B cell (primary cell): ENCODE data around the gene HLCS. TPM values are rescaled to one million over a fixed set of nuclear protein-coding genes. Genes with fewer than 3 reads are reported as not detected.

Experiments
- ATAC-seq: fragments of 200-7000 bp; cut with Tn5 transposase; one replicate; pipeline ENCODE4 v1.10.0; 2021; ENCODE audit warnings: low read depth, mild to moderate bottlenecking, moderate number of reproducible peaks, moderate library complexity
- CTCF ChIA-PET: fragments of 350-600 bp; sonication (Branson Sonifier 250); formaldehyde crosslinking; loops from one replicate; lab custom pipeline; 2021; ENCODE audit warnings: antibody characterized with exemption, inconsistent platforms; lab: Charles Lee
- POLR2A ChIA-PET: fragments of 350-600 bp; sonication (Branson Sonifier 250); formaldehyde crosslinking; loops from one replicate; lab custom pipeline; 2021; ENCODE audit warnings: antibody characterized with exemption; lab: Charles Lee
- DNase-seq: peaks from one replicate; pipeline ENCODE4 v3.0.0; 2013
- H2AFZ ChIP-seq: 2 replicates; pipeline ENCODE4 v1.6.1; 2012; ENCODE audit warnings: mild to moderate bottlenecking, low read depth, low read length; ENCODE audit not compliant: insufficient read depth, poor library complexity, severe bottlenecking
- H3K27ac ChIP-seq, 2 donors: 1 replicate in 1 of 2; 2 replicates in 1 of 2; pipeline ENCODE4 v1.5.1; 2012 to 2013; ENCODE audit warnings: low read length in 2 of 2, mild to moderate bottlenecking in 2 of 2, moderate library complexity in 1 of 2
- H3K27me3 ChIP-seq, 4 experiments: fragments of 200-600 bp in 1 of 4; sonication (generic) in 1 of 4; replicated peaks in 1 of 4; 1 replicate in 2 of 4; 2 replicates in 2 of 4; pipeline versions ENCODE4 v1.6.1 to v1.7.0; 2013 to 2016; ENCODE audit warnings: low read length in 3 of 4, mild to moderate bottlenecking in 2 of 4, mixed read lengths in 1 of 4, moderate library complexity in 1 of 4; ENCODE audit not compliant: insufficient read depth in 4 of 4, control insufficient read depth in 3 of 4; ENCODE audit errors: control extremely low read depth in 1 of 4
- H3K36me3 ChIP-seq, 2 experiments: replicated peaks in 1 of 2; 1 replicate in 1 of 2; 2 replicates in 1 of 2; pipeline versions ENCODE4 v1.6.1 to v1.7.1; 2013; ENCODE audit warnings: low read length in 1 of 2; ENCODE audit not compliant: insufficient read depth in 2 of 2, control insufficient read depth in 1 of 2; ENCODE audit errors: control extremely low read depth in 1 of 2, extremely low read depth in 1 of 2
- H3K4me1 ChIP-seq, 2 donors: fragments of 200-600 bp in 1 of 2; sonication (generic) in 1 of 2; 1 replicate in 1 of 2; 2 replicates in 1 of 2; pipeline versions ENCODE4 v1.5.1 to v1.6.1; 2013 to 2017; ENCODE audit warnings: low read length in 2 of 2; ENCODE audit not compliant: control insufficient read depth in 2 of 2, insufficient read depth in 2 of 2
- H3K4me2 ChIP-seq: replicated peaks from 2 replicates; pipeline ENCODE3; 2012; ENCODE audit warnings: mild to moderate bottlenecking, low read depth, low read length; ENCODE audit not compliant: poor library complexity, severe bottlenecking
- H3K4me3 ChIP-seq, 5 experiments: fragments of 200-600 bp in 1 of 5; sonication (generic) in 1 of 5; 1 replicate in 3 of 5; 2 replicates in 2 of 5; pipeline versions ENCODE4 v1.5.1 to v1.7.0; 2011 to 2016; ENCODE audit warnings: low read length in 4 of 5, mild to moderate bottlenecking in 4 of 5, low read depth in 2 of 5, control low read depth in 1 of 5, moderate library complexity in 1 of 5; ENCODE audit not compliant: insufficient read depth in 1 of 5; ENCODE audit errors: control extremely low read depth in 1 of 5, extremely low read depth in 1 of 5
- H3K79me2 ChIP-seq: fragments of 200-600 bp; sonication (generic); one replicate; pipeline ENCODE4 v1.6.0; 2016; ENCODE audit warnings: low read length; ENCODE audit not compliant: control insufficient read depth, insufficient read depth
- H3K9ac ChIP-seq: fragments of 200-600 bp; sonication (generic); 2 replicates; pipeline ENCODE4 v1.6.1; 2017; ENCODE audit warnings: mild to moderate bottlenecking, low read length, moderate library complexity
- H3K9me3 ChIP-seq, 3 donors: one replicate each; pipeline versions ENCODE4 v1.6.1 to v1.7.1; 2013; ENCODE audit warnings: low read length in 2 of 3; ENCODE audit not compliant: control insufficient read depth in 2 of 3, insufficient read depth in 1 of 3; ENCODE audit errors: control extremely low read depth in 1 of 3
- H4K20me1 ChIP-seq: 2 replicates; pipeline ENCODE4 v1.6.0; 2012; ENCODE audit warnings: mild to moderate bottlenecking, low read length; ENCODE audit not compliant: insufficient read depth, control insufficient read depth, poor library complexity, severe bottlenecking
- H3K27ac Mint-ChIP-seq: one replicate; pipeline ENCODE4 v1.8.0; 2021; ENCODE audit warnings: mixed read lengths
- H3K27me3 Mint-ChIP-seq: one replicate; pipeline ENCODE4 v1.8.0; 2021; ENCODE audit warnings: mixed read lengths
- H3K4me1 Mint-ChIP-seq: one replicate; pipeline ENCODE4 v1.8.0; 2021; ENCODE audit warnings: mixed read lengths
- H3K4me3 Mint-ChIP-seq: one replicate; pipeline ENCODE4 v1.8.0; 2021; ENCODE audit warnings: mixed read lengths
- H3K9me3 Mint-ChIP-seq: one replicate; pipeline ENCODE4 v1.8.0; 2022; ENCODE audit warnings: mixed read lengths; ENCODE audit not compliant: insufficient read depth
- EZH2 ChIP-seq: IDR thresholded peaks from 2 replicates; pipeline ENCODE4 v1.6.1; 2012; ENCODE audit warnings: borderline replicate concordance, low read depth, mild to moderate bottlenecking, moderate library complexity, low read length; ENCODE audit not compliant: insufficient read depth, poor library complexity, severe bottlenecking
- WGBS: methylation state at CpG from one replicate; pipeline ENCODE4 v1.1.5; 2013; ENCODE audit warnings: missing lambda C conversion rate; ENCODE audit not compliant: insufficient coverage; 5-methylcytosine and 5-hydroxymethylcytosine counted together
- intact Hi-C: fragments of 100-400 bp; cut with micrococcal nuclease; formaldehyde crosslinking; loops from one replicate; pipeline ENCODE4 v1.10.0; 2022
- polyA plus RNA-seq: library from polyadenylated mRNA; depleted of rRNA; stranded (reverse); fragments of >200 nt; gene quantifications from 2 replicates; pipeline ENCODE4 v1.2.3, GENCODE V29; 2012
- total RNA-seq, 2 donors: library from RNA; stranded (reverse); fragments of 120-200 nt in 1 of 2; gene quantifications; 1 replicate in 1 of 2; 2 replicates in 1 of 2; pipeline versions ENCODE4 v1.2.3 to v1.2.4, GENCODE V29; 2013 to 2022
- TF ChIP-seq, protein P1 (sequence below): fragments of 200-600 bp; IDR thresholded peaks from one replicate; pipeline ENCODE4 v1.8.0; 2022; ENCODE audit warnings: antibody characterized with exemption, mild to moderate bottlenecking

The HLCS gene
- total and polyA plus RNA-seq, 2 donors (not counting 1 experiment from before 2014, with no cell fraction given): 4.4 to 14.7 TPM

DNA sequence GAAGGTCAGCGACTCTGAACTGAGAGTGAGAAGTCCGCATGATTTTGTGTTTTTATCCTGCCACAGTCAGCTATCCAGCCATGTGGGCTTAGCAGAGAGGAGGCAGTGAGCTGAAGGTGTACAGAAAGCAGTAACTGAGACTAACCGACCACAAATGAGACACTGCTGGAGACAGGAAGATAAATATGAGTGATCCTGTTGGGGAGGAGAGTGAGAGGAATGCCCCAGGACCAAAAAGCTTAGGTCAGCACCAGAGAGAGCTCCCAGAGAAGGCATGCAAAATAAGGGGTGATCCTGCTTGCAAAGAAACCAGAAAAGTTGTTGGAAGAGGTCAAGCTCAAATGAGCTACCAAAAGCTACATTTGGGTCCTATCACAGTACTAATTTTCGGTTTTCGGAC, 63.7 kb downstream of the HLCS start:
- Histone ChIP-seq H3K9me3 (no peaks in the 10 kb centered on the region), H3K9ac (no peak overlapping the region), H3K79me2 (no peaks in the 10 kb centered on the region), H4K20me1 (no peaks in the 10 kb centered on the region), H3K27ac (no peak overlapping the region), H3K4me2 (no peak overlapping the region), H3K4me1 (no peaks in the 10 kb centered on the region), H2AFZ (no peak overlapping the region), H3K4me3 (no peak overlapping the region), H3K36me3 (no peaks in the 10 kb centered on the region), H3K27me3 (no peaks in the 10 kb centered on the region)
- Mint-ChIP-seq H3K27ac (no peak overlapping the region), H3K4me1 (no peaks in the 10 kb centered on the region), H3K9me3 (no peaks in the 10 kb centered on the region), H3K27me3 (no peaks in the 10 kb centered on the region), H3K4me3 (no peak overlapping the region)
- TF ChIP-seq, protein P1, sequence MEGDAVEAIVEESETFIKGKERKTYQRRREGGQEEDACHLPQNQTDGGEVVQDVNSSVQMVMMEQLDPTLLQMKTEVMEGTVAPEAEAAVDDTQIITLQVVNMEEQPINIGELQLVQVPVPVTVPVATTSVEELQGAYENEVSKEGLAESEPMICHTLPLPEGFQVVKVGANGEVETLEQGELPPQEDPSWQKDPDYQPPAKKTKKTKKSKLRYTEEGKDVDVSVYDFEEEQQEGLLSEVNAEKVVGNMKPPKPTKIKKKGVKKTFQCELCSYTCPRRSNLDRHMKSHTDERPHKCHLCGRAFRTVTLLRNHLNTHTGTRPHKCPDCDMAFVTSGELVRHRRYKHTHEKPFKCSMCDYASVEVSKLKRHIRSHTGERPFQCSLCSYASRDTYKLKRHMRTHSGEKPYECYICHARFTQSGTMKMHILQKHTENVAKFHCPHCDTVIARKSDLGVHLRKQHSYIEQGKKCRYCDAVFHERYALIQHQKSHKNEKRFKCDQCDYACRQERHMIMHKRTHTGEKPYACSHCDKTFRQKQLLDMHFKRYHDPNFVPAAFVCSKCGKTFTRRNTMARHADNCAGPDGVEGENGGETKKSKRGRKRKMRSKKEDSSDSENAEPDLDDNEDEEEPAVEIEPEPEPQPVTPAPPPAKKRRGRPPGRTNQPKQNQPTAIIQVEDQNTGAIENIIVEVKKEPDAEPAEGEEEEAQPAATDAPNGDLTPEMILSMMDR: no peak
- TF ChIP-seq EZH2: no peak
- no peak for DNase-seq
- no peak for ATAC-seq
- intact Hi-C loops: no loop called here
- 96% methylated on average over 3 of the region's 5 CpGs for WGBS
- CTCF ChIA-PET: no interaction called here
- POLR2A ChIA-PET: no interaction called here

DNA sequence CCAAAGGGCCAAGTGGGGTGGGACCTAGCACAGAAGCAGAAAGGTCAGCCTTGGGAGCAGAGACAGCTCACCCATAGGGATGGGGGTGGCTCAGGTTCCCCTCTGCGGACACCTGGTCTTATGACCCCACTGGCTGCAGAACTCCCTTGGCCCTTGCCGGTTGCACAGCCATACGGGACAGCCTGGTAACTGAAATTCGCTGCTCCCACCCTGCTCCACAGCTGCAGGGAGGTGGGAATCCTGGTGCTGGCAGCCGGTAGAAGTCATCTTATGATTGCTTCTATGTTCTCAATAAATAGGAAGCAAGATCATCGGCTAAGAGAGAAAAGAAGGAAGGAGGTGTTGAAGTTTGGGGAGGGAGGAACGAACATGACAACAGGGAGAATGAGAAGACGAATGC, 64.1 kb downstream of the HLCS start:
- H3K27ac Mint-ChIP-seq: no peak overlapping the region
- no peaks in the 10 kb centered on the region for H3K27me3 Mint-ChIP-seq

More for the DNA sequence above, 64.1 kb downstream of the HLCS start:
- Histone ChIP-seq H3K27ac (no peak overlapping the region), H2AFZ (no peak overlapping the region), H3K79me2 (no peaks in the 10 kb centered on the region), H3K27me3 (no peaks in the 10 kb centered on the region), H3K9ac (no peak overlapping the region), H3K4me2 (no peak overlapping the region), H3K9me3 (no peaks in the 10 kb centered on the region), H3K4me3 (no peak overlapping the region), H3K36me3 (no peaks in the 10 kb centered on the region), H4K20me1 (no peaks in the 10 kb centered on the region), H3K4me1 (no peaks in the 10 kb centered on the region)
- Mint-ChIP-seq H3K4me3 (no peak overlapping the region), H3K4me1 (no peaks in the 10 kb centered on the region), H3K9me3 (no peaks in the 10 kb centered on the region)
- CTCF ChIA-PET: no interaction called here
- 99% methylated on average over 7 of the region's 8 CpGs for WGBS
- no peak for ATAC-seq
- intact Hi-C loops: no loop called here
- no peak for TF ChIP-seq EZH2
- TF ChIP-seq, protein P1: no peak
- POLR2A ChIA-PET: no interaction called here
- no peak for DNase-seq
